Measurements from ENCODE around the gene OTUD1. TPM values are rescaled to one million over a fixed set of nuclear protein-coding genes. Genes with fewer than 3 reads are reported as not detected.

OTUD1 gene
- total RNA-seq, 2 donors from 2014 or later = 10.2 to 23.0 TPM

Small RNA genes lying within 50 kb of the gene (microRNA-seq; reads per million reads assigned to microRNA genes)
- gene MIR1254-2 = 0 reads per million in 2 donors

Other genes starting within 250 kb of the OTUD1 start
- gene PTF1A, start 246.8 kb upstream of the OTUD1 start, total RNA-seq = not detected
- not detected for gene C10orf67, start 94.3 kb upstream of the OTUD1 start, total RNA-seq